ENCODE data around the gene GLIPR1.
"Not testable (repeated sequence)": the region's sequence is repeated elsewhere in the genome, so short reads cannot be mapped to it uniquely, and the experiment has no call there.

The GLIPR1 gene

DNA sequence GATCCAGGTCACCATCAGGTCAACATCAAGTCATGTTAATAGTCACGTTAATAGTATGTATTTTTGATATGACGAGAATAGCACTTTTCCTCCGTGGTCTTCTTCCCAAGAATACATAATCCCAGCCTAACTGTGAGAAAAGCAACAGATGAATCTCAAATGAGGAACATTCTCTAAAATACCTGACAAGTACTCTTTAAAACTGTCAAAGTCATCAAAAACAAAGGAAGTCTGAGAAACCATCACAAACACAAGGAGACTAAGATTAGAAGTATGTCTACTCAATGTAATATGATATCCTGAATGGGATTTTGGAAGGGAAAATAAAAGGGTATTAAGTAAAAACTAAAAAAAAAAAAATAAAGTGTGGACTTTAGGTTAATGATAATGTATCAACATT, 36.8 kb upstream of the GLIPR1 start:
- no peak for TF ChIP-seq FOXA1 (IDR thresholded peaks at IDR 0.05)
- TF ChIP-seq HDGF (IDR thresholded peaks at IDR 0.05; ENCODE audit: borderline replicate concordance) = no peak
- no peak for TF ChIP-seq FOXM1 (IDR thresholded peaks at IDR 0.05; ENCODE audit: borderline replicate concordance)
- no peak for TF ChIP-seq SP1 (IDR thresholded peaks at IDR 0.05)
- TF ChIP-seq TARDBP (IDR thresholded peaks at IDR 0.05) = no peak
- no peak for TF ChIP-seq FOXK2 (IDR thresholded peaks at IDR 0.05)
- TF ChIP-seq, protein P1, sequence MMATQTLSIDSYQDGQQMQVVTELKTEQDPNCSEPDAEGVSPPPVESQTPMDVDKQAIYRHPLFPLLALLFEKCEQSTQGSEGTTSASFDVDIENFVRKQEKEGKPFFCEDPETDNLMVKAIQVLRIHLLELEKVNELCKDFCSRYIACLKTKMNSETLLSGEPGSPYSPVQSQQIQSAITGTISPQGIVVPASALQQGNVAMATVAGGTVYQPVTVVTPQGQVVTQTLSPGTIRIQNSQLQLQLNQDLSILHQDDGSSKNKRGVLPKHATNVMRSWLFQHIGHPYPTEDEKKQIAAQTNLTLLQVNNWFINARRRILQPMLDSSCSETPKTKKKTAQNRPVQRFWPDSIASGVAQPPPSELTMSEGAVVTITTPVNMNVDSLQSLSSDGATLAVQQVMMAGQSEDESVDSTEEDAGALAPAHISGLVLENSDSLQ (IDR thresholded peaks at IDR 0.05) = no peak
- DNase-seq (ENCODE audit: extremely low spot score) = no peak
- ChIA-PET CTCF (no interaction called here), POLR2A (no interaction called here)

DNA sequence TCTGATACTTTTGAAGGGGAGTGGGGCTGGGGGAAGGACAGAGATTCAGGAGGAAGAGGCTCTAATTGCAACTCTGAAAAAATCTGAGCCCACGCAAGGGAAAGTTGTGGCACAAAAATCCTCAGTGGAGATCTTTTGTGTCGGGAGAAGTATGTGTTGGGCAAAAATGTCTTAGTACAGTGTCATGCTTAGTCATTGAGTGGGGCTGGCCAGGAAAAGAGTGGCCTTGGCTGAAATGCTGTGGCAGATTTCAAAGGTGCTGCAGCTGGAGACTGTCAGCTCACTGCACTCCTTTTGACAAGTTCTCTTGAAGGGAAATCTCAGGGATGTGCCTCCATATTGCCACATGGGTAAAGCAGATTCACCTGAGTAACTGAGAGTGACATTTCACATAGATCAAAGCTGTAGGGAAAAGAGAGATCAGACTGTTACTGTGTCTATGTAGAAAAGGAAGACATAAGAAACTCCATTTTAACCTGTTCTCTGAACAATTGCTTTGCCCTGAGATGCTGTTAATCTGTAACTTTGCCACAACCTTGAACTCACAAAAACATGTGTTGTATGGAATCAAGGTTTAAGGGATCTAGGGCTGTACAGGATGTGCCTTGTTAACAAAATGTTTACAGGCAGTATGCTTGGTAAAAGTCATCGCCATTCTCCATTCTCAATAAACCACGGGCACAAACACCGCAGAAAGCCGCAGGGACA, 36.0 kb upstream of the GLIPR1 start:
- no peak for DNase-seq (ENCODE audit: extremely low spot score)
- ChIA-PET POLR2A (interaction anchor here (0.6 kb wide), 1 partner anchor 888 kb away, joined by 4 read pairs; no protein-coding TSS in a partner anchor), CTCF (interaction anchor here (0.6 kb wide), 1 partner anchor 20 kb away, joined by 5 read pairs; no protein-coding TSS in a partner anchor)
- TF ChIP-seq FOXM1 (IDR thresholded peaks at IDR 0.05; ENCODE audit: borderline replicate concordance) = no peak
- no peak for TF ChIP-seq NFRKB (IDR thresholded peaks at IDR 0.05)
- no peak for TF ChIP-seq CTBP1 (IDR thresholded peaks at IDR 0.05; ENCODE audit: borderline replicate concordance)
- TF ChIP-seq FOXA1 (IDR thresholded peaks at IDR 0.05) = no peak
- no peak for TF ChIP-seq FOXK2 (IDR thresholded peaks at IDR 0.05)
- TF ChIP-seq, protein P1 (IDR thresholded peaks at IDR 0.05) = no peak
- TF ChIP-seq HDGF (IDR thresholded peaks at IDR 0.05; ENCODE audit: borderline replicate concordance) = no peak
- TF ChIP-seq BHLHE40 (IDR thresholded peaks at IDR 0.05; ENCODE audit: borderline replicate concordance) = no peak
- no peak for TF ChIP-seq TARDBP (IDR thresholded peaks at IDR 0.05)
- TF ChIP-seq SP1 (IDR thresholded peaks at IDR 0.05) = no peak
- no peak for TF ChIP-seq L3MBTL2 (conservative IDR thresholded peaks at IDR 0.05)
- TF ChIP-seq ARNT (IDR thresholded peaks at IDR 0.05) = no peak
- TF ChIP-seq ELF4 (IDR thresholded peaks at IDR 0.05) = no peak
- no peak for TF ChIP-seq ZNF384 (IDR thresholded peaks at IDR 0.05)
- TF ChIP-seq LEF1 (IDR thresholded peaks at IDR 0.05; ENCODE audit: borderline replicate concordance) = no peak

DNA sequence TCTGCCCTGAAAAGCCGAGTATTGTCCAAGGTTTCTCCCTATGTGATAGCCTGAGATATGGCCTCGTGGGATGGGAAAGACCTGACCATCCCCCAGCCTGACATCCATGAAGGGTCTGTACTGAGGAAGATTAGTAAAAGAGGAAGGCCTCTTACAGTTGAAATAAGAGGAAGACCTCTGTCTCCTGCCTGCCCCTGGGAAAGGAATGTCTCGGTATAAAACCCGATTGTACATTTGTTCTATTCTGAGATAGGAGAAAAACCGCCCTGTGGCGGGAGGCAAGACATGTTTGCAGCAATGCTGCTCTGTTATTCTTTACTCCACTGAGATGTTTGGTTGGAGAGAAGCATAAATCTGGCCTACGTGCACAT, 35.4 kb upstream of the GLIPR1 start:
- ChIA-PET POLR2A (interaction anchor here (0.6 kb wide), 1 partner anchor 887 kb away, joined by 4 read pairs; no protein-coding TSS in a partner anchor), CTCF (interaction anchor here (0.6 kb wide), 1 partner anchor 21 kb away, joined by 5 read pairs; no protein-coding TSS in a partner anchor)
- not testable (repeated sequence) for DNase-seq (ENCODE audit: extremely low spot score)

DNA sequence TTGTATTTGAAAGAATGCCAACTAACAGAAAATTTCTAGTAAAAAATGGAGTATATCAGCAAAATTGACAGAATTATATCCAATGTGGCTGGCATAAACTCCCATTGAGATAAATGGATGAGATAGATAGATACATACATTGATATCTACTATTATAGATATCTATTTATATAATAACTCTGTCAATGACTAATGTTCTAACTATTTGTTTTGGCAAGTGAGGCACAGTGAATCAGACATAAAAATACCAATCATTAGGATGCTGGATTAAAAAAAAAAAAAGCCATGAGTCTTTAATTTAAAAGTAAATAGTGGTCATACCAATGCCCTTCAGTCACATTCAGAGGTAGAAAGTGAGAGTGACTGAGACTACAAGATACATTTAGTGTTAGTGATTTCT, 33.7 kb upstream of the GLIPR1 start:
- CTCF ChIA-PET = no interaction called here
- no peak for TF ChIP-seq NFRKB (IDR thresholded peaks at IDR 0.05)
- no peak for TF ChIP-seq FOXK2 (IDR thresholded peaks at IDR 0.05)
- no peak for DNase-seq (ENCODE audit: extremely low spot score)
- POLR2A ChIA-PET = no interaction called here

DNA sequence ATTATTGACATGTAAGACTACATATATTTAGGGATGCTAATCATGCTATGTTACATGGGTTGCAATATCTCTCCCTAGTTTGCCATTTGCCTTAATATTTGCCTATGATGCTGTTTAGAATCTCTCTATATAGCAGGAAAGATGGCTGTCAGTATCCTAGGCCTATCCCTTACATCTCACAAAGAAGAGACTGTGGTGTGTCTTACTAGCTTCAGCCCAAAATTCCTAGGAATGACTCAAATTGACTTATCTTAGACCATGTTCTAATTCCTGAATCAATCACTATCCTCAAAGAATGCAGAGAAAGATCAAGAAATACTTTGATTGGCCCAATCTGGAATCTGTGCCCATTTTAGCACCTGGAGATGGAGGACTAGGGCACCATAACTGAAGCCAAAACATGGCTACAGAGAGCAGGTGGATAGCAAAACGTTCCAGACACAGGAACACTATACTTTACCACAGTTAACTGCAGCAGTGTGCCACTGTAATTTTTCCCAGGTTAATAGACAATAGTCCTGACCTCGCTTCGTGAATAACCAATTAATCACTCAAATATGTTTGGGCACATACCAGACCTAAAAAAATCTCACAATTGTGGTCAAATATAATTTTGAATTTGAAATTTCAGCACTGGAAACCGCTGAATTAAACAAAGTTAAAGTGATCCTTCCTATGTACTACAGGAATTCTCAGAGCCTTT, 32.7 kb upstream of the GLIPR1 start:
- DNase-seq (ENCODE audit: extremely low spot score) = no peak
- TF ChIP-seq FOXM1 (IDR thresholded peaks at IDR 0.05; ENCODE audit: borderline replicate concordance) (no peak), ZNF384 (IDR thresholded peaks at IDR 0.05) (no peak), FOXK2 (IDR thresholded peaks at IDR 0.05) (no peak), HDGF (IDR thresholded peaks at IDR 0.05; ENCODE audit: borderline replicate concordance) (no peak), TARDBP (IDR thresholded peaks at IDR 0.05) (no peak), L3MBTL2 (conservative IDR thresholded peaks at IDR 0.05) (no peak), BHLHE40 (IDR thresholded peaks at IDR 0.05; ENCODE audit: borderline replicate concordance) (no peak), NFRKB (IDR thresholded peaks at IDR 0.05) (no peak), FOXA1 (IDR thresholded peaks at IDR 0.05) (no peak), CTBP1 (IDR thresholded peaks at IDR 0.05; ENCODE audit: borderline replicate concordance) (no peak), LEF1 (IDR thresholded peaks at IDR 0.05; ENCODE audit: borderline replicate concordance) (no peak), ARNT (IDR thresholded peaks at IDR 0.05) (no peak), ELF4 (IDR thresholded peaks at IDR 0.05) (no peak), SP1 (IDR thresholded peaks at IDR 0.05) (no peak), SUZ12 (IDR thresholded peaks at IDR 0.05) (no peak)
- TF ChIP-seq, protein P1 (IDR thresholded peaks at IDR 0.05) = no peak
- POLR2A ChIA-PET = no interaction called here
- CTCF ChIA-PET = no interaction called here

DNA sequence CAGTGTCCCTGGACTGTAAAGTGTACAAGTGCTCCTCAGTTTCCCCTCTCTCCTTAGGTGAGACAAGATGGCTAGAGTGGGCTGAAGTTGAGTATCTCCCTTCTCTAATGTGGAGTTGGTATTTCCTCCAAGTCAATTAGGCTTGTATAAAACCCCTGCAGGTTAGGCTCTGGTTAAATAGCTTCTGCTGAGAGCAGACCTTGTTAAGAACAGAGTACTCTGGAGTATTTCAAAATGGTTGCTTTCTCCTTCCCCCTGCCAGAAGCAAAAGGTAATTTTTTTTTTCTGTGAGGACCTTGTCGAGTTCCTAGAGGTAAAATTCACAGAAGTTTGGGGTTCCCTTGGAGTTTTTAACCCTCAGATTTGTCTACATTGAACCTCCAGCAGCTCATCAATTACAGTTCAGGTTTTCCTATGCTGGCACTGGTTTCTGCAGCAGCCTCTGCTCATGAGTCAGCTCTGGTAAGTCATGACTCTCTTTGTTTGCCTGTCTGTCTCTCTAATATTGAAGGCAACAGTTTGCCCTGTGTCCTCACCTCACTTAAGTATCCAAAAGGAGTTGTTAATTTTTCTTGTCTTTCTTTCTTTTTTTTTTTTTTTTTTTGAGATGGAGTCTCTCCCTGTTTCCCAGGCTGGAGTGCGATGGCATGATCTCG, 27.8 kb upstream of the GLIPR1 start:
- POLR2A ChIA-PET = no interaction called here
- DNase-seq (ENCODE audit: extremely low spot score) = no peak
- CTCF ChIA-PET = no interaction called here
- no peak for TF ChIP-seq NFRKB (IDR thresholded peaks at IDR 0.05)
- TF ChIP-seq HDGF (IDR thresholded peaks at IDR 0.05; ENCODE audit: borderline replicate concordance) = no peak
- TF ChIP-seq FOXK2 (IDR thresholded peaks at IDR 0.05) = no peak

All from HEK293T (cell line).